GM18867 (cell line): ENCODE results near the gene ALKBH3.

Experiments used
- ATAC-seq: cut with Tn5 transposase; IDR thresholded peaks from one replicate; pipeline ENCODE4 v1.9.1; 2021; ENCODE audit warnings: mild to moderate bottlenecking, moderate library complexity; ENCODE audit not compliant: unreplicated experiment

The ALKBH3 gene

DNA sequence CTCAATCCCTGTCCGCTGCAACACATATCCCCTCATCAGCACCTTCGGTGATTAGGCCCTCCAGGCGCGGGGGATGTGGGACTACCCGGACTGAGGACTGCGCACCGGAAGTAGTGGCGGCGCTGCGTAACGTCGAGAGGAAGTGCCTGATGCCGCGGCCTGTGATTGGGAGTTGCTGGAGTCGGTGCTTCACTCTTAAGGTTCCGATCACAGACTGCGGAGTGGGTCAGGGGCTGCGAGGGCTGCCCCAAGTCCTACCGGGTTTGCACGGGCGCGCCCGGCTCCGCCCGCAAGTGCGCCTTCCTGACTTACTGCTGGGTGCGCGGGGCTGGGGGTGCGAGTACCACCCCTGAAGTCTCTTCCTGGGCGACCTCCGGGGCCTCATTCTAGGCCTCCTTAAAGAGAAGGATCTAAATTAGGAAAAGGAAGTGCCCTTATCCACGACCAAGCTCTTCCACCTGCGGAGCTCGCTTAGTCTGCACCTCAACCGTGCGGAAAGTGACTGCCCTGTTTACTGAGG, at the start of gene ALKBH3:
TSS of gene ALKBH3 (plus strand) at position 192 of the 520 bp plus-strand sequence. CDS start 1,822 bp downstream, outside the sequence.
- peak; percentile 99 for ATAC-seq

DNA sequence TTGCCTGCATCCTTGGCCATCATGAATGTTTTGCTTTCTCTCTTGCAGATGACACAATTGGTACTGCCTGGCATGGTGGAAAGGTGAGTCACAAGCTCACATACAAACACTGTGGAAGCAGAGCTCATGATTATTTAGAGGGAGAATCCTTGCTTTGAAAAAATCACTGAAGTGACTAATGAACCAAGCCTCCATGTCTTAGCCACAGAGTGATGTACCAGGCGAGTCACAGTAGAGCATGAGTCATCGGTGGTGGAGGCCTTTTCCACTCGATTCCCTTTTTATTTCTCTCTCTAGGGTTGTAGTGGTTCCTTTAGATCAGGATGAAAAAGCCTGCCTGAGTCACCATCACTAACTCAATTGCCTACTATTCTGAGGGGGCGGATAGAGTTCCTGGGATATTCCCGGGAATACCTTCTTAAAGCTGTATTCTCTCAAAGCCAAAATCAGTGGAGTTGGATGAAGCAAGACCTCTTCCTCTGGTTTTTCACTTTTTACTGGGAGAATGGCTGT, 49.6 kb upstream of the ALKBH3 start:
- no peak for ATAC-seq

DNA sequence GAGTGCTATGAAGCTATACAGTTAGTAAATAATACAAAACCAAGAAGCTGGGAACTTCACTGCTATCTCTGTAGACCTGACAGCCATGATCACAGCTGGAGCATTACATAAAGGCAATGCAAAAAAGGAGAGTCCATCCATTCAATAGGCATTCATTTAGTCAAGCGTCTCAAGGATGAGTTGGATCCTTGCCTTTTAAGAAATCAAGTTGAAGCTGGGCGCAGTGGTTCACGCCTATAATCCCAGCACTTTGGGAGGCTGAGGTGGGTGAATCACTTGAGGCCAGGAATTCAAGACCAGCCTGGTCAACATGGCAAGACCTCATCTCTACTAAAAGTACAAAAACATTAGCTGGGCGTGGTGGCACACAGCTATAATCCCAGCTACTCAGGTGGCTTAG, 48.1 kb upstream of the ALKBH3 start:
- ATAC-seq = no peak

DNA sequence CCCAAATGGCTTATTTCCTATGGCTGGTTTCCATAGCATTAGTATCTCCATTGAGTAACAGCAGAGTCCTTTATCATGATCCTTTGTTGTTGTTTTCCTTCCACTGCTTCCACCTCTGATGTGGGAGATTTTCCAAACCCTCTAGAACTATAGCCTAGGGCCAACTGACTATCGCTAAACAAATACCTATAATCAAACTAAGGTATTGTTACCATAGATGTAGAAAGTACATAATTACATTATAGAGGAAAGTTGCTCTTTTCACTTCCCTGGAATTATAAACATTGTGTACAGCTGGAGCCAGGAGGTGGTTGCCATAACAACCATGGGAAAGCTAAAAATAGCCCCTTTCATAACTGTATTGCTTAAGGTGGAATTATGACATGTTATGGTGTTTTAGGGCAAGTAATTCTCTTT, 47.0 kb upstream of the ALKBH3 start:
- ATAC-seq = no peak

DNA sequence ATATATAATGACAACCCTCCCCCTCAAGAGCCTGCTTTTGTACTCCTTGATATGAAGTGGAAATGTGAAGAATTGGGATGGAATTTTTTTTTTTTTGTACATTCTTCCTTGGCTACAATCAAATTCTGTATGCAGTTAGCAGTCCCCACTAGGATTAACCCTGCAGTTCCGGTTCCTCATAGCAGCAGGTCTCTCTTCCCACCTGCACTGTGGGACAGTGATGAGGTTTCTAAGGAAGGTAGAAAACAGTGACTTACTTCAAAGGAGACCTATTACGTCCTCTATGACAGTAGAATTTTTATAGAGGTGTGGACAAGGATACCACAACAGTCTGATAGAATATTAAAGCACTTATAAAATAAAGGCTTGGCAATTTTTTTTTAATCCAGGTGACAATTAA, 46.3 kb upstream of the ALKBH3 start:
- no peak for ATAC-seq

DNA sequence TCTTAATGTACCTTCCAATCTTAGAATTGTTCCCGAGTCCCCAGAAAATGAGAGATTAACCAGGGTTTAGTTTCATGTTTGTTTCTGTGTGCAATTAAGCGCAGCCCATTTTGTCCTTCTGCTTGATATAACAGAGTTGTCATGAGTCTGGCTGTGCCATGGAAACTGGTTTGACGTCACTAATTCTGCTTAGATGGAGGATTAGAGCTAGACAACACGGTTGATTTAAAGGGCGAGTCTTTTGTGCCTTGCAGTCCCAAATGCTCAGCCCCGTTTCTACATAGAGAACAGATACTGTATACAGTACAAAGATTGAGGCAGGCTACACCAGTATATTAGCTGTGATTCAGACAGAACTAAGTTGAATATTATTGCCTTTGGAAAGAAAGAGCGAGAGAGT, 45.5 kb upstream of the ALKBH3 start:
- no peak for ATAC-seq

DNA sequence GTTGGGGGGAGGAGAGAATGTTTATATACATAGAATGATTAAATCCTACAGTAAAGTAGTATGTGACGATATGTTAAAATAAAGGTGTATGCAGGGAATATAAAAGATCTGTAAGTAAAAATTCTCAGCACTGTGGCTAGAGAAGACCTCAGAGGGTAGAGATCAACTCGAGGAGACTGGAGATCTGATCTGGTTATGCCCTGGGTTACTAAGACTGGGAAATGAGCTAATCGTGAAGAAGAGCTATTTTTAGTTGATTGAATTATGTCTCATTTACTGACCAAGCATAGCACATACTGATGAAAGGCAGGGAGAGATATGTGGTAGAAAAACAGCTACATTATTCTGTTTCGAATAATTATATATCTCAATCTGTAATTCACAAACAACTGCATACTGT, 42.8 kb upstream of the ALKBH3 start:
- ATAC-seq = no peak

DNA sequence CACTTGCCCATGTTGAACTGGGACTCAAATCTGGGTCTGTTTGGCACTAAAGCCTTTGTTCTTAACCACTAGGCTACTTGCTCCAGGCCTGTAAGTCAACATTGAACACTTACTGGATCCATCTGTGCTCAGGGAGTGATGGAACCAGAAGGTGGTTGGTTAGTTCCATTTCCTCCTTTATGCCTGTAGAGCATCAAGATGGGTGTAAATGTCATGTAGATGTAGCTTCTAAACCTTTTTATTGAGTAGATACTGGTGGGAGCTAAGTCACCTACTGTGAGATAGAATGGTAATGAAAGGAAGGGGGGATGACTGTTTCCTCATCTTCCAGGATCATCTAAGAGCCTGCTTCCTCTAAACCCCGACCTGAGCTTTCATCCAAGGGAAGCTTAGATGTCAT, 38.6 kb upstream of the ALKBH3 start:
- ATAC-seq = no peak

DNA sequence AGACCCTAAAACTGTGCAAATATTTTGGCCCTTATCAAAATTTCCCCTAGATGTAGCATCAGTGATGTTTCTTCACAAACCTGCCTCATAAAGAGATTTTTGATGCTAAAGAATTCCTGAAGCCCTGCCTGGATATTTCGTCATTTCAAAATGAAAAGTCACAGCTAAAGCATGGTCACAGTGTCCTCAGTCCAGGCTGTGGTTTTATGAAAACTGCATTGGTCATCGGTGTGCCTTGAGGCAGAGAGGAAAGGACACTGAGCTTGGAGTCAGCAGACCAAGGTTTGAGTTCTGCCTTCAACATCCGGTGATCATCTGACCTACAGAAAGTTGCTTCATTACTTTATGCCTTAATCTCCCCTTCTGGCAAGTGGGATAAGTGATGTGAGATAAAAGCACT, 34.8 kb upstream of the ALKBH3 start:
- ATAC-seq = no peak

DNA sequence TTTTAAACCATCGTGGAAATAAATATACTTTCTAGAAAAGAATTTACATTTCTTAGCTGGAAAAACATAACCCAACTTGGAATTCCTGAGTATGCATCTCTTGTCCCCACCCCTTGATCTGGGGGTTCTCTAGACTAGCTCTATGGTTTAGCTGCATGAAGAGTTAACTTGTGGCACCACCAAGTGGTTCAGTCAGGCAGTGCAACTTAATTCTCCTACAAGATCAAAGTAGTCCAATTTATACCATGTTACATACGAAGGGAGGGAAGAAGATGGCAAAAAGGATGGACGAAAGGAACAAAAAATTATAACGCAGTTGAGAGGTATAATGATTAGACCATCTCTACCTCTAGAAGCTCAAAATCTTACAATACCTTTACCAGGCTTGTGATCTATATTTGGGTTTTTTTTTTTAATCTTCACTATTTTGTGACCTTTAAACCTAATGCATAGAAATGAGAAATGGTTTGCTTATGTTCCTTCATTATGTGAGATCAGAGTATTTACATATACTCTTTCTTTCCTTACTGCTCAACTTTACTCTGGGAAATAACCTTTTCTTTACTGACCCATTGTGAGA, 28.5 kb upstream of the ALKBH3 start:
- peak; percentile 83 for ATAC-seq

DNA sequence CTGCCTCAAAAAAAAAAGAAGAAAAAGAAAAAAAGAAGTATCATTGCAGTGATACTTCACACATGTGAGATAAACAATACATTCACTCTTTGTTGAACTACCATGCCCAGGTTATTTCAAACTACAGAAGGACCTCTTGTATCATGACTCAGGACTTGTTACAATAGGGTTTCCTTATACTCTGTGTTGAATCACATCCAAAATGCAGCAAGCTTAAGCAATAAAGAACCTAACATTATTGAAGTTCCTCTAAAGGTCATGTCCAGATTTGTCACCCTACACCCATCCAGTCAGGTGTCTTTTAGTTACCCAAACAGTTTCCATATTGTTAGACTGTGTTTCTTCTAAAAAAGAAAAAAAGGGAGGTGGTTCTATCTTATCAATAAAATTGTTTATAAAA, 26.9 kb upstream of the ALKBH3 start:
- no peak for ATAC-seq

DNA sequence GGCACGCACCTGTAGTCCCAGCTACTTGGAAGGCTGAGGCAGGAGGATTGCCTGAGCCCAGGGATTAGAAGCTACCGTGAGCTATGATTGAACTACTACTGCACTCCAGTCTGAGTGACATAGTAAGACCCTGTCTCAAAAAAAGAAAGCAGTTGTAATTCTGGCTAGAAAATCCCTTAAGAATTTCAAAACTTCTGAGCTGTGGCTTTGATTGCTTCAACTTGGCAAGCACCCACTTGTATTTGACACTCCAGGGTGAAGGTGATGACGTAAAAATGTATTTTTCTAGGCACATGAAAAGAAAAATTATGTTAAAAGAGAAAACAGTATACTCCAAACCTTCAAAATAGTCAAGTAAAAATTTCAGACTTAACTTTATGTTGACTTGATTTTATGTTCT, 23.6 kb upstream of the ALKBH3 start:
- no peak for ATAC-seq

DNA sequence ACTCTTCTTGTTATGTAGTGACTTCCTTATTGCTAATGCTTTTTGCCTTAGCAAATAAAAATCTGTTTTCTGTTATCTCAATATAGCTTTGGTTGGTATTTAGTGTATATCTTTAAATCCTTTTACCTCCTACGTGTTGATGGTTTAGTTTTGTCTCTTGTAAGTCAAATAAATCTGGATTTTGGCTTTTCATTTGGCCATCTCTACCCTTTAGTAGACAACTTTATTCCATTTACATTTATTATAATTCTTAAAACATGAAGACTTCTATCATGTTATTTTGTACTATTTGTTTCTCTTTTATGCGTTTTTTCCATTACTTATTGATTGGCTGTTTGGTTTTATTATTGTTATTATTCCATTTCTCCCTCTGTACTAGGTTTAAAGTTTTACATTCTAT, 19.5 kb upstream of the ALKBH3 start:
- ATAC-seq = no peak

DNA sequence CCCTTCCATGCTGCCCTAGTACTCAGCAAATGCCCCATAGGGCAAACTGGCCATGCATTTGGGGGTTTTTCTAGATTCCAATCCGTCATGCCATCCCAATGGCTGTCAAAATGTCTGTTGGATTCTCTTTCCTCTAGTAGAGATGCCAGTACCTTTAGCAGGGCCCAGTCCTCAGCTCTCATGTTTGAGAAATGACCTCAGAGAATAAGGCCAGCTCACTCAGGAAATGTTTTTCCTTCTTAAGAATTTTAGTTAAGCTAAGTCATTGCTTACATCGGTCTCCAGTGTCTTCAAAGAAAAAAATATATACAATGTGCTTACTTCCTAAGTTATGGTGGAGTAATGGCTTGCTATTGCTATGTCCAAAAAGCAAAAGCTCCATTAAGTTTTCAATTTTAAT, 14.1 kb upstream of the ALKBH3 start:
- ATAC-seq = no peak

DNA sequence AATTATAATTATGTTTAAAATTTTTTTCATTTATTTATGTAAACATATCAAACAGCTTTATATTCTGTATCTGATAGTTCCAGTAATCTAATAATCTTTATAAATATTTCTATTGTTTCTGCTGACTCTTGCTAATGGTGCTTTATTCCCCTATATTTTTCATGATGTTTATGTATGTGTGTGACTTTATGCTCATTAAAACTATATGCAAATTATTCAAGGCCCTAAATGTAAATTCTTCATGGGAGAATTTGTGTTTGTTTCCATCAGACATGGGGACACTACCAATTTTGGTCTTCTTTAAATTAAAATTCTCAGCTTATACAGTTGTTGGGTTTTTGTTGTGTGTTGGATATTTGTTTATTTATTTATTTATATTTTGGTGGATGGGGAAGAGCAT, 13.7 kb upstream of the ALKBH3 start:
- ATAC-seq = no peak

DNA sequence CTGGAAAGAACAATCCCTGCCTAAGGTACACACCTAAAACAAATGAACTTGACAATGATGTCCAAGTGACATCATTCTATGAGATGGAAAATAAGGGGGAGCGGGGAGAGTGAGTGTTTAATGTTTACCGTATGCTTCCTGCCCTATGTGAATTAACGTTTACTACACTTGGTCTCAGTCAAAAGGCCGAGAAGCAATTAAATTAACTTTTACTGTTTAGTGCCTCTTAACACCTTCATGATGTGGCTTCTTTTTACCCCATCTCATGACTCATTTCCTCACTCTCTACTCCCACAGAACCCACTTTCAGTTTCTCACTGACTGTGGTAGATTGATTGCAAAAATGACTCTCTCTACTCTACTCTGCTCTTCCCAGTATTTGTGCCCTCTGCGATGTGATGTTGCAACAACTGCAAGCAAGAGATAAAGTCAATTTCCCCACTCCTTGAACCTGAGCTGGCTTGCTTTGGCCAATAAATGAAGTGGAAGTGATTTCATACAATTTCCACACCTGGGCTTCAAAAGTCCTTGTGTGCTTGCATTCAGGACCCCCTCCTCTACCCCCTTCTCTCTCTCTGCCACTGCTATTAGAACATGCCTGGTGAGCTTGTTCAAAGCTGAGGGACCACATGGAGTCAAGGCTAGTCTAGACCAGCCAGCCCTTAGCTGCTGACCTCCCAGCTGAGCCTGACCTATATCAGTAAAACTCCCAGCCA, 11.6 kb upstream of the ALKBH3 start:
- peak; percentile 100 for ATAC-seq

DNA sequence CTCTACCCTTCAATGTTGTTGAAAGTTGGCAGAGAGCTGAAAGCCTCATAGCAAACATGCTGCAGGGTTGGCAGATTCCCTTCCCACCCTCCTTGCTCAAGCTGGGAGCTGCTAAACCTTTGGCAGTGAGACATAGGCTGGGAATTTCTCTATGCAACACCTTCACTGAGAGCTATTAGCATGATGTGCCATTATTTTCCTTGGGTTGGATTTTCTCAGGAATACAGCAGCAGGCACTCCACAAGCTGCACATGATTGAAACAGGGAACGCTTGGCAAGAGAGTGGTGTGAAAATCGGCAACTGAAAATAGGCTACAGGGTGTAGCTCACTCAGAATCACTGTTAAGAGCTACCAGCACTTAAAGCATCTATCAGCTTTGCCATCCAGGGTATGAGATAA, 9.6 kb upstream of the ALKBH3 start:
- ATAC-seq = no peak

DNA sequence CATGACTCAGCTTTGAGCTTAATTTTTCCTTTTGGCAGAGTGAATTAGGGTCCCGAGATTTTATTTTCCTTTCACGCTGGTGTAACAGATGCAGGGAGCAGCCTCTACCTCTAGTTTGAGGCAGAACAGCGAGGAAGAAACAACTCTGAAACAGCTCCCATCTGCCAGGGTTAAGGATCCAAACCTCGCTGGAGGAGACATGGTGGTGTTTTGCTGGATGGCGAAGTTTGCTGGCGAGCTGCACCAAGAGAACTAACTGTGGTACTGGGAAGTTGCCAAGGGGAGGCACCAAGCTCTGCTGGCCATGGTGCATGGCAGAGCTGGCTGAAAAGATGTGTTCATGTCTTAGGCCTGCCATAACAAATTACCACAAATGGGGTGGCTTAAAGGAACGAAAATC, 7.6 kb upstream of the ALKBH3 start:
- ATAC-seq = no peak

DNA sequence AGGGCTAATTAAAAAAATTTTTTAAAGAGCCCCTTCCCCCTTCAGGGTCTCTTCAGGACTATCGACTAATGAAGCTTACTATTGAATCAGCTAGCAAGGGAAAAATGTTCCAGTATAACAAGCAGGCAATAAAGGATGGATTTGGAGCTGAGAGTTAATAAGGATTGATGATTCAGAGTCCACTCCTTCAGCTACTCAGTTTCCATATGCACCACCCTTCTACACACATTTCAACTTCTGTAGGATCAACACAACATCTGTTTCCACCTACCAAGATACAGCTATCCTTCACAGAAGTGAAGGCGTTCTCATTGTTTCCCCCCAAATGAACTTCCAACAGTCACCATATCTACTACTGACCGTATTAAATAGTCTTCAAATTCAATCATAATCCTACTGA, 6.6 kb upstream of the ALKBH3 start:
- ATAC-seq = no peak

DNA sequence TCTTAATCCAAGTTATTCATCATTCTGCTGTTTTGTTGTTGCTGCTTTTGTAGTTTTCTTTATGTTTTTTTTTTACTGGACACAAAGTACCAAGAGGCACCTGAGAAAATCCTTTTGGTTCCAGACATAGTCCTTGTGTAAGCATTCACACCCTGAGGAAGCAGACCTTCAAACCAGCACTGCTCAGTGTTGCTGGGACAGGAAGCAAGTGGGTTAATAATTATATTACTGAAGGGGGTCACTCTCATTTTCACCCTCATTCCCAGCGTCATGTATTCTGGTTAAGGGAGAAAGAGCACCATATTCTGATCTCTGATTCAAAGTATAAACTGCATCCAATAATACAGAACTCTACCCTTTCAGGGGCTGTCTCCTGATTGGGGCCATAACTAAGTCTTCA, 5.9 kb upstream of the ALKBH3 start:
- no peak for ATAC-seq

DNA sequence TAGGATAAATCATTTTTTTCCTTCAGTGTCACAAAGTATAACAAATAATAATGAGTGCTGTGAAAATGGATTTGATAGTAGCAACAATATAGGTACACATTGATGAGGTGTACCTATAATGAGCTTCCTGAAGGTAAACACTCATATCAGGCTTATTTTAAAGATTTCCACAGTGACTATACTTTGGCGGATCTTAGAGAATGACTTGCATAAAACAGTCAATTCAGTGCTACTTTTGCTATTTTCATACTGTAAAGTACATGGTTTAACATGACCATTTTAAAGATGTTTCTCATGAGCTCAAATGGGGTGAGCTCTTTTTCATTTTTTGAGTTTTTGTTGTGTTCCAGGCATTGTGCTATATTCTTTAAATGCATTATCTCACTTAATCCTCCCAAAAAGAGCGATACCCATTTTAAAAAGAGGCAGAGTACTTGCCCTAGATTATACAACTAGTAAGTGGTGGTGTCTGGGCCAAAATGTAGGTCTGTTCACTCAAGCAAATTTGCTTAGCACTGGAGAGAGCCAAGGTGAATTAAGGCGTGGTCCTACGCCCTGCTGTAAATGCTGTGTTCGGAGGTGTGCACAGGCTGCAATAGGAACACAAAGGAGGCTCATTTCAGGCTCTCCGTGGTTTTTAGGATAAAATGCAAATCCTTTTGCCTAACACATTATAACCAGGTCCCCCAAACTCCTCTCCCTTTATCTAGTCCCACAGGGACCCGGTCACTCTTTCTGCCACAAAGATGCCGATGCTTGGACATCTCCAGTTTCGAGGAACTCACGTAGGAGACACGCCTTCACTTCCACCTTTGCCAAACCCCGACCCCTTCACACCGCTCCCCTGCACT, 617 bp upstream of the ALKBH3 start:
- no peak for ATAC-seq

DNA sequence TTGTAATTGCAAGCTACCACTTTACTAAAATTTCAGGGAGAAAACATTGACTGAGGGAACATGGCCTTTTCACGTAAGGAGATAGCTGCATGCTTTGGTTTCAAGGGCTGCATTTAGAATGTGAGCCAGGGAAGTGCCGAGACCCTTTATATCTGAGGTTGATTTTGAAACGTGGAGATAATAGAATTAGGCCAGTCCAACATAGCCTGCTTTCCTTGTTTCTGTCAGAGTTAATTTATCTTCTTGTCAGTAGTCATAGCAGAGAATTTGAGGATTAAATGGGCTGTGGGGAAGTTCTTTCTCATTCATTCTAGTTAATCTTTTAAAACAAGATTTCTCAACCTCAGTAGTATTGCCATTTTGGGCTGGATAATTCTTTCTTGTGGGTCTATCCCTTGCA, 12.2 kb downstream of the ALKBH3 start:
- ATAC-seq = no peak
